ENCODE results near the gene COMMD7. TPM values are rescaled to one million over a fixed set of nuclear protein-coding genes. Genes with fewer than 3 reads are reported as not detected.
"Not testable (repeated sequence)": the region's sequence is repeated elsewhere in the genome, so short reads cannot be mapped to it uniquely, and the experiment has no call there.

COMMD7 gene
- total RNA-seq, 1 experiment from 2014 or later, result 28.3 TPM

DNA sequence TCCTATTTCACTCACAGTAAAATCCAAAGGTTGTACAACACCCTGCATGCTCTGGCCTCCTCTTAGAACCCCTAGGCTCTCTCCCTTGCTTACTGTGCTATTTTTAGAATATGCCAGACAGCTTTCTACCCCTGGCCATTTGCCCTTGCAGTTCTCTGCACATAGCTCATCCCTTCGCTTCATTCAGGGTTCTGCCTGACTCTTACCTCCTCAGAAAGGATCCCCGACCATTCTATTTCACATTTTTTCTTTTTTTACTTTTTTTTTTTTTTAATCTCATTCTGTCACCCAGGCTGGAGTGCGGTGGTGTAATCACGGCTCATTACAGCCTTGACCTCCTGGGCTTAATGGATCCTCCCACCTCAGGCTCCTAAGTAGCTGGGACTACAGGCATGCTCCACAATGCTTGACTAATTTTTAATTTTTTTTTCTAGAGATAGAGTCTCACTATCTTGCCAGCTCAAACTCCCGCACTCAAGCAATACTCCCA is 33.6 kb downstream of the COMMD7 start:
- no peak overlapping the region for H3K4me3 Mint-ChIP-seq (ENCODE audit: unreplicated experiment)
- no peak overlapping the region for H3K27ac Mint-ChIP-seq (ENCODE audit: low read depth, unreplicated experiment)
- TF ChIP-seq, protein P1, sequence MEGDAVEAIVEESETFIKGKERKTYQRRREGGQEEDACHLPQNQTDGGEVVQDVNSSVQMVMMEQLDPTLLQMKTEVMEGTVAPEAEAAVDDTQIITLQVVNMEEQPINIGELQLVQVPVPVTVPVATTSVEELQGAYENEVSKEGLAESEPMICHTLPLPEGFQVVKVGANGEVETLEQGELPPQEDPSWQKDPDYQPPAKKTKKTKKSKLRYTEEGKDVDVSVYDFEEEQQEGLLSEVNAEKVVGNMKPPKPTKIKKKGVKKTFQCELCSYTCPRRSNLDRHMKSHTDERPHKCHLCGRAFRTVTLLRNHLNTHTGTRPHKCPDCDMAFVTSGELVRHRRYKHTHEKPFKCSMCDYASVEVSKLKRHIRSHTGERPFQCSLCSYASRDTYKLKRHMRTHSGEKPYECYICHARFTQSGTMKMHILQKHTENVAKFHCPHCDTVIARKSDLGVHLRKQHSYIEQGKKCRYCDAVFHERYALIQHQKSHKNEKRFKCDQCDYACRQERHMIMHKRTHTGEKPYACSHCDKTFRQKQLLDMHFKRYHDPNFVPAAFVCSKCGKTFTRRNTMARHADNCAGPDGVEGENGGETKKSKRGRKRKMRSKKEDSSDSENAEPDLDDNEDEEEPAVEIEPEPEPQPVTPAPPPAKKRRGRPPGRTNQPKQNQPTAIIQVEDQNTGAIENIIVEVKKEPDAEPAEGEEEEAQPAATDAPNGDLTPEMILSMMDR (IDR thresholded peaks at IDR 0.05; ENCODE audit: unreplicated experiment), result no peak
- peaks cover 25% of the 10 kb centered on the region for H3K36me3 Mint-ChIP-seq (ENCODE audit: insufficient read depth, unreplicated experiment)
- no peaks in the 10 kb centered on the region for H3K4me1 Mint-ChIP-seq (ENCODE audit: insufficient read depth, unreplicated experiment)
- ChIA-PET CTCF (interaction anchor here (0.6 kb wide), 1 partner anchor 36 kb away, joined by 4 read pairs; the partner anchor contains the start of gene C20orf203), POLR2A (no interaction called here)
- intact Hi-C loops (cut with micrococcal nuclease), result no loop called here
- BruUV-seq (replicated peaks), result no TSS peak
- no peaks in the 10 kb centered on the region for H3K27me3 Mint-ChIP-seq (ENCODE audit: insufficient read depth, unreplicated experiment)
- DNase-seq (ENCODE audit: unreplicated experiment), result no peak
- no peaks in the 10 kb centered on the region for H3K9me3 Mint-ChIP-seq (ENCODE audit: unreplicated experiment)

DNA sequence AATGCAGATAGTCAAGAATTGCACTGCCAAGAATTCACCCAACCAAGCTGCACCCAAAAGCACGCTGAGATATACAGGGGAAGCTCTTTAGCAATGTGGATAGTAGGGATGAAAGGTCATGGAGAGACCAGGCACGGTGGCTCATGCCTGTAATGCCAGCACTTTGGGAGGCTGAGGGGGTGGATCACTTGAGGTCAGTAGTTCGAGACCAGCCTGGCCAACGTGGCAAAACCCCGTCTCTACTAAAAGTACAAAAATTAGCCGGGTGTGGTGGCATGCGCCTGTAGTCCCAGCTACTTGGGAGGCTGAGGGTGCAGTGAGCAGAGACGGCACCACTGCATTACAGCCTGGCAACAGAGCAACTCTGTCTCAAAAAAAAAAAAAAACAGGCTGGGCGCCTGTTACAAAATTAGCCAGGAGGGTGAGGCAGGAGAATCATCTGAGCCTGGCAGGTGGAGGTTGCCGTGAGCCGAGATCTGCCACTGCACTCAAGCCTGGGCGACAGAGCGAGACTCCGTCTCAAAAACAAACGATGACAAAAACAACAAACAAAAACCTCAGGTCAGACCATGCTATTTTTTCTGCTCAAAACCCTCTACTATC is 34.1 kb downstream of the COMMD7 start:
- peaks cover 30% of the 10 kb centered on the region for H3K36me3 Mint-ChIP-seq (ENCODE audit: insufficient read depth, unreplicated experiment)
- H3K27me3 Mint-ChIP-seq (ENCODE audit: insufficient read depth, unreplicated experiment); intact Hi-C loops (cut with micrococcal nuclease); H3K4me1 Mint-ChIP-seq (ENCODE audit: insufficient read depth, unreplicated experiment); BruUV-seq (replicated peaks); H3K27ac Mint-ChIP-seq (ENCODE audit: low read depth, unreplicated experiment); H3K9me3 Mint-ChIP-seq (ENCODE audit: unreplicated experiment); DNase-seq (ENCODE audit: unreplicated experiment); H3K4me3 Mint-ChIP-seq (ENCODE audit: unreplicated experiment): not testable (repeated sequence)
- CTCF ChIA-PET, result interaction anchor here (0.6 to 0.7 kb wide), 3 partner anchors 16 to 1368 kb away, joined by 3 read pairs; no protein-coding TSS in a partner anchor
- POLR2A ChIA-PET, result interaction anchor here (0.7 kb wide), 1 partner anchor 837 kb away, joined by 3 read pairs; no protein-coding TSS in a partner anchor

DNA sequence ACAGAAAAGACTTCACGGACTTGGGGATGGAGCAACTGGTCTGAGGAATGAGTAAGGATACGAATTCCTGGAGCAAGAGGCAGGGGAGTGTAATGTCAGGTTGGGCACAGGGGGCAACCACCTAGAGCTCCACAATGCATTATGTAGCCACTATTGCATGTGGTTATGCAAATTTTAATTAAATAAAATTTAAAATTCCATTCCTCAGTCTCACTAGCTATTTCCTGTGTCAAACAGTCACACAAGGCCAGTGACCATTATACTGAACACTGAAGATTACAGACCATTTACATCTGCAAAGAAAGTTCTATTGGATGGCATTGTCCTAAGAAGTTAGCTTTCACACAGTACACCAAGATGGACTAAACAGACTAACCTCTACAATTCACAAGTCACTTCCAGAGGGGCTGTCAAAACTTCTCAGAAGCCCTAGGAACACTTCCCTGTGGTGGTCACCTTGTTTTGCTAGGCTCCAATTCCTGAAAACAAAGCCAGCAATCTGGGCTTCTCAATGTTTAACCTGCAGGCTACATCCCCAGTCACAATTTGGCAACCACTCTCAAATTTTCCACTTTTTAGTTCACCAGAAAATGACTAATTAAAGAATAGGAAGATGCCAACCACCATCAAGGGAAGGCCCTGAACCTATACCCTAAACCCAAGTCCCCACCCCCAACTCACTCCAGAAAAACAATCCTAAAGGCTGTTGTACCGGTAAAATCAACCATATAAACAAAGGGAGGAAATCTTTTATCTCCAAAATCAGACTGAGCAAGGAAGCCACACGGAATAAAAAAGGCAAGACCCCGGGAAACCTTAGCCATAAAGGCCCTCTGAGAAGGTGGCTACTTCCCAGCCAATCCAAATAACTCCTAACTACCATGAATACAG is 35.3 kb downstream of the COMMD7 start:
- ChIA-PET CTCF (interaction anchor here (0.5 to 0.7 kb wide), 2 partner anchors 38 to 522 kb away, joined by 3 to 6 read pairs; no protein-coding TSS in a partner anchor), POLR2A (no interaction called here)
- TF ChIP-seq, protein P1 (IDR thresholded peaks at IDR 0.05; ENCODE audit: unreplicated experiment), result no peak
- no TSS peak for BruUV-seq (replicated peaks)
- intact Hi-C loops (cut with micrococcal nuclease), result no loop called here
- DNase-seq (ENCODE audit: unreplicated experiment), result no peak
- H3K4me3 Mint-ChIP-seq (ENCODE audit: unreplicated experiment), result no peak overlapping the region
- H3K27ac Mint-ChIP-seq (ENCODE audit: low read depth, unreplicated experiment), result no peak overlapping the region
- no peaks in the 10 kb centered on the region for H3K4me1 Mint-ChIP-seq (ENCODE audit: insufficient read depth, unreplicated experiment)
- peaks cover 29% of the 10 kb centered on the region for H3K36me3 Mint-ChIP-seq (ENCODE audit: insufficient read depth, unreplicated experiment)
- no peaks in the 10 kb centered on the region for H3K9me3 Mint-ChIP-seq (ENCODE audit: unreplicated experiment)
- H3K27me3 Mint-ChIP-seq (ENCODE audit: insufficient read depth, unreplicated experiment), result no peaks in the 10 kb centered on the region

DNA sequence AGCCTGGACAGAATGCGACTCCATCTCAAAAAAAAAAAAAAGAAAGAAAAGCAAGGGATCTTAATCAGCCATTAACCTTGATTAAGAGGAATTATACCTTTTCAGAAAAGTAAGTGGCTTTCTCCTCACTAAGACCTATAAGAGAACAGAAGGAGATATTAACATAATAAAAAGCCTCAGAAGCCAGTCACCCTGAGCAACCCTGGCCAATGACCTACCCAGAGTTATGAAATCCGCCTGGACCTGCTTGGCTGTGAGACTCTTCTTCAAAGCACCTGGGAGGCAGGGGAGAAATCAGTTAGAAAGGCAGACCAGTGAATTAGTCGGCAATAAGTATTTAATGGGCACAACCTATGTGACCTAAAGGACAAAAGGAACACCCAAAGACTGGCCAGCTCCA is 36.8 kb downstream of the COMMD7 start:
- Mint-ChIP-seq H3K4me1 (ENCODE audit: insufficient read depth, unreplicated experiment) (no peaks in the 10 kb centered on the region), H3K27me3 (ENCODE audit: insufficient read depth, unreplicated experiment) (no peaks in the 10 kb centered on the region), H3K36me3 (ENCODE audit: insufficient read depth, unreplicated experiment) (peaks cover 38% of the 10 kb centered on the region), H3K27ac (ENCODE audit: low read depth, unreplicated experiment) (no peak overlapping the region), H3K9me3 (ENCODE audit: unreplicated experiment) (no peaks in the 10 kb centered on the region), H3K4me3 (ENCODE audit: unreplicated experiment) (no peak overlapping the region)
- TF ChIP-seq, protein P1 (IDR thresholded peaks at IDR 0.05; ENCODE audit: unreplicated experiment), result no peak
- no peak for DNase-seq (ENCODE audit: unreplicated experiment)
- intact Hi-C loops (cut with micrococcal nuclease), result no loop called here
- no TSS peak for BruUV-seq (replicated peaks)
- POLR2A ChIA-PET, result interaction anchor here (0.7 kb wide), 1 partner anchor 121 kb away, joined by 3 read pairs; no protein-coding TSS in a partner anchor
- CTCF ChIA-PET, result interaction anchor here (0.7 kb wide), 1 partner anchor 221 kb away, joined by 3 read pairs; no protein-coding TSS in a partner anchor
